GM21737 (cell line): Measurements from ENCODE around the gene TVP23B.
"Not testable (repeated sequence)": the region's sequence is repeated elsewhere in the genome, so short reads cannot be mapped to it uniquely, and the experiment has no call there.

ENCODE experiments used
- ATAC-seq: cut with Tn5 transposase; IDR thresholded peaks from one replicate; pipeline ENCODE4 v1.9.1; 2021; ENCODE audit warnings: mild to moderate bottlenecking, moderate library complexity; ENCODE audit not compliant: unreplicated experiment

The TVP23B gene

DNA sequence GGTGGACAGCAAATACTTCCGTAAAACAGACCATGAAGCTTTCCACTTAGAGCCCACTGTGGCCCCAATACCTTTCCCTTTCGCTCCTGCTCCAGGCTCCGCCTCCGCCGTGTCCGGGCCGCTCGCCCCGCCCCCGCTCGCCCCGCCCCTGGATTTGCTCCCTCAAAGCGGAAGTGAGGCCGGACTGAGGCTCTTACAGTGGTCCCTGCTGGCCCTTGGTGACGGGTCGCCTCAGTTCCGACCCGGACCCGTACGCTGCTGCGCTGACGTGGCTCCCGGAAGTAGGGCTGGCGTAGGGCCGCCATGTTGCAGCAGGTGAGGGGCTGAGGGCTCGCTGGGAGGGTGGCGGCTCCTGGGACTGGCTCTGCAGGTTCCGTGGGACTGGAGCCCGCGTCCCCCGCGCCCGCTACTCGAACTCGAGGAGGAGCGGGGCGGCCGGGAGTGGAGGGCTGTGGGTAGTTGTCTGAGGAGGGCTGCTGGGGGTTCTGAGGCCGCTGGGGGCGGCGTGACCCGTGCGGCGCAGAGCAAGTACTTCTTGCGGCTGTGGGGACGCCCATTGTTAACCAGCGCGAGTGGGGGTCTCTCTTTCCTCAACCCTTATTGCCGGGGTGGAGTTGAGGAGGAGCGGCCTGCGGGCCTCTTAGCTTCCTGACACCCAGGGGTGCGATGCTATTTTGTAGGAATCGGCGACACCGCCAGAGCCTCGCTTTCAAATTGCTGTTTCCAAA is at the start of gene TVP23B:
TSS of gene TVP23B (plus strand) at position 193 of the 728 bp plus-strand sequence. CDS start at position 304, 111 bp downstream.
- peak; percentile 98 for ATAC-seq

DNA sequence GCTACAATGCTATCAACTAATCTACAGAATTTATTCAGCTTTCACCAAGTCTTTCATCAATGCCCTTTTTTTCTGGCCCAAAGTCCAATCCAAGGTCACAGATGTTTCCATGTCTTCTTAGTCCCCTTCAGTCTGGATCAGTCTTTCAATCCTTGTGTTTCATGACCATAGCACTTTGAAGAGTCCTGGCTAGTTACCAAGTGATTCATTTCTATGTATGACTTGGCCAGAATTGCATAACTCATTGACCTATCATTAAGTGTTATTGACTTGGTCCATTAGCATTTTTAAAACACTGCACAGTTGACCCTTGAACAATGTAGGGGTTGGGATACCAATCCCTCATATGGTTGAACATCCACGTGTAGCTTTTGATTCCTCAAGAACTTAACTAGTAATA is 48.5 kb upstream of the TVP23B start:
- ATAC-seq, result not testable (repeated sequence)

DNA sequence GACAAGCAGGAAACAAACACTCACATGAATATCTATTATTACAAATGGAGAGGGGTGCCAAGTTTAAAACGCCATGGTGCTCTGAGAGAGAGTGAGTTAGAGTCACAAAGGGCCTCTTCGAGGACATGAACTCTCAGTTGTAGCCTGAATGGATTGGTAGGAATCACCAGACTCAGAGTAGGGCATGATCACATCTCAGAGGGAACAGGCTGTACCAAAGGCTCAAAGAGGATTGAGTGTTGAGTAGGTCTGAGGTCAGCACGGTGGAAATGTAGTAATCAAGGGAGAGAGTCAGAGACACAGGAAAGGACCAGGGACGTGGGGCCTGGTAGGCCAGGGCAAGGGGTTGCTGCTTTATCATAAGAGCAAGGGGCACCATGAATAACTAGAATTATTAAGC is 47.6 kb upstream of the TVP23B start:
- not testable (repeated sequence) for ATAC-seq

DNA sequence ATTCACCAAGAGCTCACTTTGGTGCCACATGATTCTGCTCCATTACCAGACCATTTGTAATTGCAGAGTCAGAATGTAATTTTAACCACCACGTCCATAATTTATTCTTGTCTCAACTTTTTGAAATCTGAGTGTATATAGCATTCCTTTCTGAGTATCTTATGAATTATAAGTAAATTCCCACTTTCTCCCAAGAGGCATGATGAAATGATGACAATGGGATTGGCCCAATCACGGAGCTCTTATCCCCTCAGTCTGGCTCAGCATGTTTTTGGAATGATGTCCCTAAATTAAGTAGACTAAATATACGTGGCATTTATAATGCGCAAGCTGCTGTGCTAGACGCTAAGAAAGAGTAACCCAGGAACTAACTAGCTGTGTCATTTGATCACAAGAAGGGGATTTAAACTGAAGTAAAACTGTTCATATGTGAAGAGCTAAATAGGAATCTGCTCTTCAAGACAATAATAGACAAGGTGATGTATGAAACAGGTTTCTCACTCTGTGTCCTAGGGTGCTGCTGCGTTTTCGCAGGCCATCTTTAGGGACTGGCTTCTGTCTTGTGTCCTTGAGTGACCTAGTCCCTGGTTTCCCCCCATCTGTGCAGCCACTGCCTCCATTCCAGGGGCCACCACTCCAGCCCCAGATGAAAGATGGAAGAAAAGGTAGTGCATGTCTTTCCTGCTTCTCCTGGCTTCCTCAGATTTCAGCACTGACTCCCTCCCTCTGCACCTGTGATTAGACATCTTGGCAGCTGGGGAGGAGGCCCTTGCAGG is 41.2 kb upstream of the TVP23B start:
- not testable (repeated sequence) for ATAC-seq

DNA sequence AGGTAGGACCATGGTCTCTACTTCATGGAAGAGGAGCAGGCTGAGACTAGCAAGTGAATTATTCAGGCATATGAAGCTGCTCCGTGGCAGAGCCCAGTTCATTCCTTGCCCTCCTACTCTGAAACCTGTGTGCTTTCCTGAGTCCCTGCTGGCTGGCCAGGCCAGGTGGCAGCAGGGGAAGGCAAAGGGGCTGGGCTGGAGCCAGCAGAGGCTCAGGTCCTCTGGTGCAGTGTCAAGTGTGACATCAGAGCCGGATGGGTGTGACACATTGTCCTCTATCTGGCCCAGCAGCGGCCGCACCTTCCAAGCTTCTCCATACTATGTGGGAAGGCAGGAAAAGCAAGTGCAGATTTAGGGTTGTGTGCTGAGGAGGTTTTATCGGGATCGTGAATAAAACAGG is 39.8 kb upstream of the TVP23B start:
- ATAC-seq, result not testable (repeated sequence)

DNA sequence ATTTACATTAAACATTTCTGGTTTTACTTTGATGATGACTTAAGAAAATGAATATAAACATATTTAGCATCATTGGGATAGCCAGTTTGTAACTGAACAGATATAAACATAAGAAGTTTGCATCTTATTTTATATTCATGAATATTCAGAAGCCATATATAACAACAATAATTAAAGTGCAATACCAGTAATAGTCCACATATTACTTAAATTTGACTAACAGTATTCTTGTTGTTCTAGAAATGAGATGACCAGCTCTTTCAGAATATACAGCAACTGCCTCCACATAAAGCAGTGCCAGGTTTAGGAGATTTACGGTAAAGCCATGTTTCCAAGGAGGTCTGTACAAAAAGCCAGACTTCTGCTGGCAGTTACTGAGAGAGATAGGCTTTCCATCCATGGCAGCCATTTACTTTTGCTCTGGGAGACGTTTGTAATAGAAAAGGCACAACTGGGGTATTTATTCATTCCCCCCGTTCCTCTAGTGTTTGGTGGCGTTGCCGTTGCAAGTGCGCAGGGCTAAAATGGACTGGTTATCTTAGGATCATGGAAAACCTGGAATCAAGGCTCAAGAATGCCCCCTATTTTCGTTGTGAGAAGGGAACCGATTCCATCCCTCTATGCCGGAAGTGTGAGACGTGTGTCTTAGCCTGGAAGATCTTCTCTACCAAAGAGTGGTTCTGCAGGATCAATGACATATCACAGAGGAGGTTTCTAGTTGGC is 37.1 kb upstream of the TVP23B start, which contains the start of gene FBXW10:
TSS of gene FBXW10 (plus strand) at position 356 of the 723 bp plus-strand sequence. CDS start at position 547, 191 bp downstream.
- ATAC-seq, result not testable (repeated sequence)

DNA sequence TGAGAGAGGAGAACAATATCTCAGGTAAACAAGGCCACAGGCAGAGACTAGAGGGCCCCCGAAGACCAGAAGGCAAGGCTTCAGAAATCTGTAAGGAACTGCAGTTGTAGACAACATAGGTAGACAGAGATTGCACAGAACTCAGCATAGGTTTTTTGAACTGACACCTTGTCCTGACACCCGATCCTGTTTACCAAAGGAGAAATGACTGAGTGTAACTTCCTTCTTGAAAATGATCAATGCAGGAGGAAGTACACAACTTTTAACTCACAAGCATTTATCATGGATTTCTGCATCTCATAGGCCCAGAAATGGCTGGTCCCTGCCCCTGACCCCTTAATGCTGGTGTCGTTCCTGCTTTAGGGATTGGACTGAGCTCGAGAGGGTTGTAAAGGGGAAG is 36.3 kb upstream of the TVP23B start:
- ATAC-seq, result not testable (repeated sequence)

DNA sequence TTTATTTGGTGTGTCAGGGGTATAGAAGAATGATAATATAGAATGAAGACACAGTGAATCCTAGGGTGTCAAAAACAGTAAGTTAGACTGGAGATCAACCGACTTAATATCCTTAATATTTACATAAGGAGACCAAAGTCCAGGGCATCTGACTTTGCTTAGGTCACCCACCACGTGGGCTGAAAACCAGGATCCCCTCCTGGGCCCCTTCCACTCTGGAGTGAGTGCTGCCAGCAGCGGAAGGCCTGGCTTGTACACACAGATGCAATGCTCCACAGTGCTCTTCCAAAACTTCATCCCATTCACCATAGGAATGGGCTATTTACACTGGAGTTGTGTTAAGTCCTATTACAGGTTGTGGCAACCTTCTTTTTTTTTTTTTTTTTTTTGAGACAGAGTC is 34.4 kb upstream of the TVP23B start:
- ATAC-seq, result not testable (repeated sequence)

DNA sequence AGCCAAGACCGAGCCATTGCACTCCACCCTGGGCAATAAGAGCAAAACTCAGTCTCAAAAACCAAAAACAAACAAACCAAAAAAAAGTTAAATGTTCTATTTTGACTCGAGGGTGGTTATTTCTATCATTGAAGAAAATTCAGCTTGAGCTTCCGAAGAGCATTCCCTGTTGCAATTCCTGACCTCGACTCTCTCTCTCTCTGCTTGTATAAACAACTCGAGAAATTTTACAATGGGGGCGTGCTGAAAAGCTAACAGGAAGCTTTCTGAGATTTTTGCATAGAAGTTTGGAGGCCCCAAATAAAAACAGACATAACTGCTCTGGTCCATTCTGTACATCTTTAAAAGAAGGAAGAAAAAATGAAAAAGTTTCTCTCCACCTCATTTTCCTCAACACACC is 33.5 kb upstream of the TVP23B start:
- ATAC-seq, result not testable (repeated sequence)

DNA sequence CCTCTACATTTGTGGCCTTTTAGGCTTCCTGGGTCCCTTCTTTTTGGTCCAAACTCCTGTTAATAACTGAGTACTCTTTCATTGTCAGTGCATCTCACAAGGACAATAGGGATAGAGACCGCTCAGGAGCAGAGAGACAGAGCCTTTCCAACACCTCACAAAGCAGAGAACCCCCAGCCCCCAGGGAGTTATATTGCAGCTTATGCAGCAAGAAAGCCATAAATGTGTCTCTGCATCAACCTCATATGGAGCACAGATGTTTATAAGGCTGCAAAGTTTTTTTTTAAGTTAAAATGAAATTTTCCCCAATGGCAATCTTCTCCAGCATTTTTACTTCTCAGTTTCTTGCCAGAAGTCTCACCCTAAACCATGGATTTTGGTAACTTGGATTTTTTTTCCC is 30.7 kb upstream of the TVP23B start:
- not testable (repeated sequence) for ATAC-seq

DNA sequence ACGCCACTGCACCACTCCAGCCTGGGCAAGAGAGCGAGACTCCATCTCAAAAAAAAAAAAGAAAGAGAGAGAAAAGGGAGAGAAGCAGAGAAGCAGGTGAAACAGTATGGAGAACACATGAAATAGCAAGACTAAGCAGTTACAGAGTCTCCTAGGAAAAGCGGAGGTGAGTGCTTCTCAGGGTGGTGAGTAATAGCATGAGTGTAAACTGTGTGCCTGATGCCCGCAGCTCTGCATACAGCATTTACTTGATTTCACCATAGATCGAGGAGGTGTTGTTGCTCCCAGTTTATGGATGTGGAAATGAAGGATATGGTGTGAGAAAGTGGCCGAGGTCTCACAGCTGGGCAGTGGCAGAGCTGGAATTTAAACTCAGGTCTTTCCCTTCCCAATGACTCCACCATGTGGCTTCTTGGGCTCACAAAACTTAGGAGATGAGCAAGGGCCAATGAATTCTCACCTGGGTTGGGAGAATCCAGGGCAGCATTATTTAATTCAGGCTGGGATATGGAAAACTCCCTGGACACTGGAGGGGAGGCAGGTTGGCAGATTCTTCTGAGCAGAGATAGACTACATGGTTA is 27.1 kb upstream of the TVP23B start:
- not testable (repeated sequence) for ATAC-seq

DNA sequence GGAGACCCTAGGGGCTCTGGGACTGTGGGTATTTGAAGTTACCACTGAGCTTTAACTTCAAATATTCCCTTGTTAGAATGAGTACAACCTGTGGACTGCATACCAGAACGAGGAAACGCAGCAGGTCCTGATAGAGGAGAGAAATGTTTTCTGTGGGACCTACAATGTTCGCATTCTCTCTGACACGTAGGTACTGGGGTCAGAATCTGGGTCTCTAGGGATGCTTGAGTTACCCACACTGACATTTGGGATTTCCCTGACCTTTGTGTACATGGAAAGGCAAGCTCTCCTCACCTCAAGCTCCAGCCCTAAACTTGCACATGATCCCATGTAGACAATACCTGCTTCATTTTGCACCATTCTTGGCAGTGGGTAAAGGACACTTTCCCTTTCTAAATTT is 25.0 kb upstream of the TVP23B start:
- ATAC-seq, result not testable (repeated sequence)

DNA sequence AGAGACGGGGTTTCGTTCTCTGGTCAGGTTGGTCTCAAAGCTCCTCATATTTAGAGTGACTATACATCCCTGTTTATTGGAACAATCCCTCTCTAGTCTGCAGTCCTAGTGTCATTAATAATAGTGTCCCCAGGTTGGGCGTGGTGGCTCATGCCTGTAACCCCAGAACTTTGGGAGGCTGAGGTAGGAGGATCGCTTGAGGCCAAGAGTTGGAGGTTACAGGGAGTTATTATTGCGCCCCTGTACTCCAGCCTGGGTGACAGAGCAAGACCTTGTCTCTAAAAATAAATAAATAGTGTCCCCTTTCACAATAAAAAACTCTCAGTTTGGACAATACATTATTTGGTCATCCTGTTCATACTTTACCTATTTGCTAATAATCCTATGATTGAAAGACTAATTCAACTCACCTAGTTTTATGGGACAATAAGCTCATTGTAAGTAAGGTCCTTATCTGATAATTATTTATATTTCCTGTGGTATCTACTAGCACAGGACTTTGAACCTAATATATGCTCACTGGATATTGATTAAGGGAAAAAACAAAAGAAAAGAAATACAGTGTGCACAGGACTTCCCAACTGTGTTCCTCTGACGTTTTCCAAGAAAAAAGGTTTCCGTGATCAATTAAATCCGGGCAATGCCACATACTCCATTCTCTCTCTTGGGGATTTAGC is 23.5 kb upstream of the TVP23B start:
- ATAC-seq, result not testable (repeated sequence)

DNA sequence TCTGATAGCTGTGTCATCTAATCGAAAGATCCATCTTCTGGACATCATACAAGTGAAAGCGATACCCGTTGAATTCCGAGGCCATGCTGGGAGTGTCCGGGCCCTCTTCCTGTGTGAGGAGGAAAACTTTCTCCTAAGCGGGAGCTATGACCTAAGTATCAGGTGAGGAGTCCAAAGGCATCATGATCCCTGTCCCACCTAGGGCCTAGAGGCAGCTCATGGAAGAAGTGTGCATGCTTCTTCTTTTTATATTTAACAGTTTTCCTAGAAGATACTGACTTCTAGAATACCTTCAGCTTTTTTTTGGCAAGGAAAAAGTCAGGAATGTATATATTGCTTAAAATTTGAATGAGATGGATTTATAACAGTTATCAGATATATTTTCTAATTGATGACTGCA is 22.6 kb upstream of the TVP23B start:
- ATAC-seq, result not testable (repeated sequence)

DNA sequence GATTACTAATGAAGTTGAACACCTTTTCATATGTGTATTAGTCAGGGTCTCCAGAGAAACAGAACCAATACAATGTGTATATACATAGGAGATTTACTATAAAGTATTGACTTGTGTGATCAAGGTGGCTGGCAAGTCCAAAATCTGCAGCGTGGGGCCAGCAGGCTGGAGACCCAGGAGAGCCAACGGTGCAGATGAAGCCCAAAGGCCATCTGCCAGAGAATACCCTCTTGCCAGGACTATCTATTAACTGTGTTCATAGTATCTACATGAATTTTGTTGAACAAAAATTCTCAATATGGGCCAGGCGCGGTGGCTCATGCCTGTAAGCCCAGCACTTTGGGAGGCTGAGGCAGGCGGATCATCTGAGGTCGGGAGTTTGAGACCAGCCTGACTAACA is 20.8 kb upstream of the TVP23B start:
- not testable (repeated sequence) for ATAC-seq

DNA sequence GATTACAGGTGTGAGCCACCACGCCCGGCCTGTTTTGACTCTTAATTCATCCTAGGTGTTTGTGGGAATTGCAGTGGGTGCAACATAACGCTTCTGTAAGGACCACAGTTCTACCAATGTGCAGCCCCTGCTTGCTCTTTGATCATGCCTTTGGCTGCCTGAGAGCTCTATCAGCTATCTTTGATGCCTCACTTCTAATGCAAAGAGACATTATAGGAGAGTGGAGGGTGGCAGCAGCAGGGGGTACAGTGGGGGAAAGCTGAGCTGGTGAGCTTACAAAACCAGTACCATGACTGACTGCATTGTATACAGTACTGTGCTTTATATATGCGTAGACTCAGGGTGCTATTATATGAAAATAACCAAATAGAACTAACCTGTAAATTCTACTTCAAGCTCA is 10.4 kb upstream of the TVP23B start:
- ATAC-seq, result not testable (repeated sequence)

DNA sequence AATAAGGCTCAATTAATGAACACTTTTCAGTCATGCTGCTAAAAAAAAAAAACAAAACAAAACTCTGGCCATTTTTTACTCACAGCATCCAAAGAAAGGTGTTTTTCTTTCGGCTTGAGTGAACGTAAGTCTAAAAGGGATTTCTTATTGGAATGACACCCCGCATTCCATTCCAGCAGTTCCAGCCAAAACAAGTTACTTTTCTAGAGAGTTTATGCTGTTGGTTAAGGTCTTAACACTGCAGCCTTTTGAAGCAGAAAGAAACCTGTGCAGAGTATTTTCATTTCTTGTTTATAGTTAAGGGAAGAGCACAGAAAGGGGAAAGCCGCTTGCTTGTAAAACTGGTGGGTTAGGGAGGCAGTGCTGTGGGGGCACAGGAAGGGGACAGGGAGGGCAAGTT is 9.9 kb upstream of the TVP23B start:
- ATAC-seq, result not testable (repeated sequence)

DNA sequence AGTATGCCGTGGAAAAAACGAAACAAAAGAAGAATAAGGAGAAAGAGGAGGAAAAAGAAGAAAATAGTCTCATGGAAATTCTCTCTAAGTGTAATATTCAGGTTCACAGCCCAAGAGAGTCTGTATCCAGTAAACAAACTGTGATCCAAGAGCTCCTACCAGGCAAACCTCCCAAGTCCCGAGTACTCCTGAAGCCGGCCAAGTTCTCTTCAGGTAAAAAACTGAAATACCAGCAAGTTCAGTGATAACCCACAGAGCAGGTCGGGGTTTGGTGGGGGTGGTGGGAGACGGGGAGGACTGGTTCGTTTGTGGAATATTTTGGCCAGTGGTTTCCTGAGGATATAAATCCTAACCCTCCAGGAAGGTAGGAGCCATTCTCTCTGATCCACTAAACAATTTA is 8.5 kb upstream of the TVP23B start:
- no peak for ATAC-seq

DNA sequence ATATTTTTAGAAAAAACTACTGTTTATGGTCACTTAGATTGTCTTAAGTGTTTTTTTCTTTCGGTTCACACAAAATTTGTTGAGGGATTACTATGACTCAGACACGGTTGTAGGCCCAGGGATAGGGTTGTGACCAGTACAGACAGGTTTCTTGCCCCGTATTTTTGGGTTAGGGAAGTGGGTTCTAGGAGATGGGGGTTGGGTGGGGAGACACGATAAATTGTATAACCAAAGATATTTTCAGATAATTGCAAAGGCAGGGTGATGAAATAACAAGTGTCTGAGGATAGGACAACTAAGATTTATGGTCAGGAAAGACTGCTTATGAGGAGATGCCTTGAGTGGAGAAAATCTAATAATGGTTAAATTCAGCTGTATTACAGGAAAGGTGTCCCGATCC is 822 bp downstream of the TVP23B start:
- not testable (repeated sequence) for ATAC-seq

DNA sequence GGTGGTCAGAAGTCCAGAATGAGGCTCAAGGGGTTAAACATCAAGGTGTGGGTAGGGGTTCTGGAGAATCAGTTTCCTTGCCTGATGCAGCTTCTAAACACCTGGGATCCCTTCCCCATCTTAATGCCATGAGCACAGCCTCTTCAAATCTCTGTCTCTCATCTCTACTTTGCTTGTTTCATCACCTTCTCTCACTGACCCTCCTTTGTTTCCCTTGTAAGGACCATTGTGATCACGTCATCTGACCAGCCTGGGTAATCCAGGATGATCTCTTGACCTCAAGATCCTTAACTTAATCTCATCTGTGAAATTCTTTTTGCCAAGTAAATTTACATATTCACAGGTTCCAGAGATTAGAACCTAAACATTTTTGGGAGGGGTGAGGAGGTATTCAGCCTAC is 5.0 kb downstream of the TVP23B start:
- not testable (repeated sequence) for ATAC-seq
